IMR-90 (cell line): ENCODE measurements around the gene SAMD8. TPM values are rescaled to one million over a fixed set of nuclear protein-coding genes. Genes with fewer than 3 reads are reported as not detected.

ENCODE experiments used
- ATAC-seq: fragments of 200-7000 bp; cut with Tn5 transposase; 2 replicates; pipeline ENCODE4 v1.9.1; 2020; ENCODE audit warnings: low read depth, mild to moderate bottlenecking, moderate library complexity
- BruUV-seq: library from RNA; stranded (reverse); fragments of 400-500 nt; replicated peaks from 2 replicates; lab custom pipeline; 2021; lab: Mats Ljungman, UMichigan
- CTCF ChIA-PET: fragments of 300-600 bp; formaldehyde crosslinking; extraction: SDS; loops from one replicate; lab custom pipeline; 2021; ENCODE audit warnings: antibody characterized with exemption; lab: Yijun Ruan, JAX
- POLR2A ChIA-PET: fragments of 300-600 bp; sonication (Branson Sonifier 250); formaldehyde crosslinking; loops from one replicate; lab custom pipeline; 2022; ENCODE audit warnings: antibody characterized with exemption; ENCODE audit not compliant: unreplicated experiment; lab: Charles Lee
- DNase-seq: peaks from one replicate; pipeline ENCODE4 v3.0.0; 2013
- H2AFZ ChIP-seq: replicated peaks from 2 replicates; pipeline ENCODE3; 2013; ENCODE audit warnings: low read length, mild to moderate bottlenecking; ENCODE audit not compliant: poor library complexity
- H2AK5ac ChIP-seq: 2 replicates; pipeline ENCODE4 v1.6.1; 2013; ENCODE audit warnings: low read depth, low read length, inconsistent platforms
- H2AK9ac ChIP-seq: replicated peaks from 2 replicates; pipeline ENCODE3; 2013; ENCODE audit warnings: mild to moderate bottlenecking, low read depth, low read length, moderate library complexity; ENCODE audit not compliant: poor library complexity
- H2BK120ac ChIP-seq: 2 replicates; pipeline ENCODE4 v1.6.1; 2013; ENCODE audit warnings: low read depth, low read length, inconsistent platforms
- H2BK15ac ChIP-seq: 3 replicates; pipeline ENCODE4 v1.6.1; 2013; ENCODE audit warnings: low read depth, low read length, inconsistent platforms
- H2BK20ac ChIP-seq: 2 replicates; pipeline ENCODE4 v1.6.1; 2013; ENCODE audit warnings: low read depth, mild to moderate bottlenecking, inconsistent platforms, low read length, moderate library complexity
- H2BK5ac ChIP-seq: 2 replicates; pipeline ENCODE4 v1.6.1; 2013; ENCODE audit warnings: mild to moderate bottlenecking, low read depth, low read length, inconsistent platforms; ENCODE audit not compliant: poor library complexity, severe bottlenecking
- H3K14ac ChIP-seq: replicated peaks from 2 replicates; pipeline ENCODE4 v1.6.1; 2013; ENCODE audit warnings: low read depth, low read length, inconsistent platforms
- H3K18ac ChIP-seq: 2 replicates; pipeline ENCODE4 v1.6.1; 2013; ENCODE audit warnings: low read depth, low read length, control low read depth
- H3K23ac ChIP-seq: 2 replicates; pipeline ENCODE4 v1.6.1; 2013; ENCODE audit warnings: low read depth, low read length, inconsistent platforms
- H3K27ac ChIP-seq: 2 replicates; pipeline ENCODE4 v1.5.1; 2013; ENCODE audit warnings: mild to moderate bottlenecking, control low read depth, low read length; ENCODE audit not compliant: insufficient read depth
- H3K27me3 ChIP-seq: 2 replicates; pipeline ENCODE4 v1.6.1; 2013; ENCODE audit warnings: low read length; ENCODE audit not compliant: control insufficient read depth, insufficient read depth
- H3K36me3 ChIP-seq: 2 replicates; pipeline ENCODE4 v1.6.1; 2013; ENCODE audit warnings: low read length, mixed read lengths; ENCODE audit not compliant: control insufficient read depth, insufficient read depth
- H3K4ac ChIP-seq: 2 replicates; pipeline ENCODE4 v1.6.1; 2013; ENCODE audit warnings: low read depth, low read length, inconsistent platforms
- H3K4me1 ChIP-seq: 2 replicates; pipeline ENCODE4 v1.6.1; 2013; ENCODE audit warnings: low read length, mixed read lengths; ENCODE audit not compliant: control insufficient read depth, insufficient read depth
- H3K4me2 ChIP-seq: 2 replicates; pipeline ENCODE4 v1.6.1; 2013; ENCODE audit warnings: low read depth, mild to moderate bottlenecking, control low read depth, low read length, moderate library complexity
- H3K4me3 ChIP-seq: 2 replicates; pipeline ENCODE4 v1.5.1; 2013; ENCODE audit warnings: low read depth, mild to moderate bottlenecking, control low read depth, low read length, moderate library complexity; ENCODE audit not compliant: insufficient read depth
- H3K56ac ChIP-seq: 2 replicates; pipeline ENCODE4 v1.6.1; 2013; ENCODE audit warnings: low read length, inconsistent platforms; ENCODE audit not compliant: insufficient read depth; ENCODE audit errors: extremely low read depth
- H3K79me1 ChIP-seq, 2 experiments: 2 replicates each; pipeline ENCODE4 v1.6.1; 2013; ENCODE audit warnings: low read length in 2 of 2, inconsistent platforms in 1 of 2, low read depth in 1 of 2
- H3K9ac ChIP-seq: 2 replicates; pipeline ENCODE4 v1.6.1; 2013; ENCODE audit warnings: low read depth, low read length, control low read depth
- H3K9me1 ChIP-seq: 2 replicates; pipeline ENCODE4 v1.6.1; 2013; ENCODE audit warnings: low read length, inconsistent platforms; ENCODE audit not compliant: insufficient read depth
- H3K9me3 ChIP-seq: 2 replicates; pipeline ENCODE4 v1.6.1; 2013; ENCODE audit warnings: low read length; ENCODE audit not compliant: control insufficient read depth, insufficient read depth
- H4K20me1 ChIP-seq: 2 replicates; pipeline ENCODE4 v1.6.1; 2013; ENCODE audit warnings: low read length, inconsistent platforms; ENCODE audit not compliant: insufficient read depth
- H4K5ac ChIP-seq: 2 replicates; pipeline ENCODE4 v1.6.1; 2013; ENCODE audit warnings: mild to moderate bottlenecking, low read depth, low read length, control low read depth
- H4K8ac ChIP-seq, 2 experiments: 2 replicates each; pipeline ENCODE4 v1.6.1; 2013; ENCODE audit warnings: low read depth in 2 of 2, low read length in 2 of 2, control low read depth in 1 of 2, inconsistent platforms in 1 of 2
- H4K91ac ChIP-seq: 2 replicates; pipeline ENCODE4 v1.6.1; 2013; ENCODE audit warnings: low read depth, low read length, inconsistent platforms; ENCODE audit not compliant: insufficient read depth
- FOS ChIP-seq: fragments of 150-350 bp; IDR thresholded peaks from 2 replicates; pipeline ENCODE4 v1.6.1; 2016; ENCODE audit warnings: low read depth, low read length
- MXI1 ChIP-seq: IDR thresholded peaks from 2 replicates; pipeline ENCODE4 v1.6.1; 2012; ENCODE audit warnings: low read depth, mild to moderate bottlenecking, low read length, moderate library complexity, borderline replicate concordance
- NFE2L2 ChIP-seq: fragments of 150-350 bp; IDR thresholded peaks from 2 replicates; pipeline ENCODE4 v1.6.1; 2016; ENCODE audit warnings: low read depth, mild to moderate bottlenecking, low read length
- POLR2A ChIP-seq: IDR thresholded peaks from 2 replicates; pipeline ENCODE4 v1.6.1; 2012; ENCODE audit warnings: mild to moderate bottlenecking, low read depth, low read length
- SMC3 ChIP-seq: fragments of 150-350 bp; IDR thresholded peaks from 2 replicates; pipeline ENCODE4 v1.6.1; 2016; ENCODE audit warnings: low read depth, mild to moderate bottlenecking, antibody characterized with exemption, low read length, moderate library complexity
- WGBS, 2 experiments: methylation state at CpG; one replicate each; pipeline versions ENCODE4 v1.1.5 to v1.1.7; 2013; ENCODE audit warnings: missing lambda C conversion rate in 2 of 2; ENCODE audit not compliant: insufficient read length in 1 of 2; ENCODE audit errors: extremely low coverage in 2 of 2; 5-methylcytosine and 5-hydroxymethylcytosine counted together
- dilution Hi-C: fragments of 300-500 bp; cut with HindIII; formaldehyde crosslinking; loops from one replicate; pipeline ENCODE4 v1.14.3; 2018; ENCODE audit warnings: low sequenced_read_pairs; ENCODE audit not compliant: unreplicated experiment
- in situ Hi-C: fragments of 300-500 bp; cut with MboI; formaldehyde crosslinking; loops from 3 replicates; pipeline ENCODE4 v1.14.3; 2019; ENCODE audit warnings: low sequenced_read_pairs, inconsistent platforms, mixed read lengths
- intact Hi-C: fragments of 100-400 bp; cut with micrococcal nuclease; formaldehyde crosslinking; loops from 2 replicates; pipeline ENCODE4 v1.10.0; 2022
- polyA plus RNA-seq, 3 experiments: library from polyadenylated mRNA; depleted of rRNA; stranded (reverse); fragments of >200 nt; gene quantifications; 2 replicates each; pipeline ENCODE4 v1.2.3, GENCODE V29; 2012; ENCODE audit warnings: low replicate concordance in 1 of 3
- total RNA-seq: library from RNA; depleted of rRNA; stranded (reverse); fragments of >200 nt; gene quantifications from 2 replicates; pipeline ENCODE4 v1.2.3, GENCODE V29; 2012
- TF ChIP-seq, protein P1 (sequence below): fragments of 150-350 bp; IDR thresholded peaks from 2 replicates; pipeline ENCODE4 v1.6.1; 2017; ENCODE audit warnings: mild to moderate bottlenecking, antibody characterized with exemption, low read length, low read depth

The SAMD8 gene
- total and polyA plus RNA-seq, 2 of the 4 experiments (the other 2 are of a cell fraction), result 10.1 to 28.7 TPM

DNA sequence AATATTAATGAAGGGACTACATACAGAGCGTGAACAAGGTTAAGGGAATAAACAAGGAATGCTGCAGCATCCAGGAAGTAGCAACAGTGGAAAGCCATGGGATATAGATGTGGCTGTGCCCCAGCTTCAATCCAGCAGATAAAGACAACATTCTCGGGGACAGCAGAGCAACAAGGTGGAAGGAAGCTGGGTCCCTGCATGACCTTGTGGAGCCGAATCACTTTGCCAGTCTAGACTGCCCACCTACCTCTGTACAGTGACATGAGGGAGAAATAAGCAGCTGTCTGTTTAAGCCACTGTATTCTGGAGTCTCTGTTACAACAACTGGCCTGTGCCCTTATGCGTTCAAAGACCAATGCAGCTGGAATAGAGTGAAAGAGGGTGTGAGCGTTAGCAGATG lies 30.1 kb upstream of the SAMD8 start:
- no peak overlapping the region for H2AK9ac ChIP-seq
- no peak overlapping the region for H3K9ac ChIP-seq
- no peak overlapping the region for H3K18ac ChIP-seq
- H3K56ac ChIP-seq, result no peak overlapping the region
- no peak overlapping the region for H2AFZ ChIP-seq
- H2BK120ac ChIP-seq, result no peak overlapping the region
- no peak overlapping the region for H4K5ac ChIP-seq
- H3K79me1 ChIP-seq, result no peaks in the 10 kb centered on the region
- WGBS, 2 experiments, result 92% methylated on average over 2 of the region's 5 CpGs; no CpG with 5 or more reads in 1 of the 2 experiments
- intact Hi-C loops (no loop called here), dilution Hi-C loops (no loop called here), in situ Hi-C loops (no loop called here)
- no peak overlapping the region for H3K23ac ChIP-seq
- ChIA-PET CTCF (no interaction called here), POLR2A (no interaction called here)
- H2BK15ac ChIP-seq, result no peak overlapping the region
- peaks cover 4% of the 10 kb centered on the region for H3K9me3 ChIP-seq
- H2BK20ac ChIP-seq, result no peak overlapping the region
- H3K4me3 ChIP-seq, result no peak overlapping the region
- H2AK5ac ChIP-seq, result no peak overlapping the region
- no peak for DNase-seq
- peaks cover 9% of the 10 kb centered on the region; the same call in 1 of the 2 replicates for H3K4me1 ChIP-seq
- no peaks in the 10 kb centered on the region for H3K9me1 ChIP-seq
- H4K20me1 ChIP-seq, result no peaks in the 10 kb centered on the region
- H3K4ac ChIP-seq, result no peak overlapping the region
- H3K4me2 ChIP-seq, result no peak overlapping the region
- no peak for TF ChIP-seq NFE2L2
- TF ChIP-seq MXI1, result no peak
- TF ChIP-seq SMC3, result no peak
- no peak for TF ChIP-seq POLR2A
- TF ChIP-seq, protein P1, sequence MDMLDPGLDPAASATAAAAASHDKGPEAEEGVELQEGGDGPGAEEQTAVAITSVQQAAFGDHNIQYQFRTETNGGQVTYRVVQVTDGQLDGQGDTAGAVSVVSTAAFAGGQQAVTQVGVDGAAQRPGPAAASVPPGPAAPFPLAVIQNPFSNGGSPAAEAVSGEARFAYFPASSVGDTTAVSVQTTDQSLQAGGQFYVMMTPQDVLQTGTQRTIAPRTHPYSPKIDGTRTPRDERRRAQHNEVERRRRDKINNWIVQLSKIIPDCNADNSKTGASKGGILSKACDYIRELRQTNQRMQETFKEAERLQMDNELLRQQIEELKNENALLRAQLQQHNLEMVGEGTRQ, result no peak
- no peak for TF ChIP-seq FOS
- no peak overlapping the region for H3K27ac ChIP-seq
- no peak overlapping the region for H3K14ac ChIP-seq
- H2BK5ac ChIP-seq, result no peak overlapping the region
- BruUV-seq, result no TSS peak
- H4K8ac ChIP-seq, result no peak overlapping the region
- no peak for ATAC-seq
- H3K27me3 ChIP-seq, result peaks cover 2% of the 10 kb centered on the region; the same call in 1 of the 2 replicates
- H4K91ac ChIP-seq, result no peak overlapping the region
- no peaks in the 10 kb centered on the region for H3K36me3 ChIP-seq
